HL-60 (cell line): ENCODE results near the gene ITGAL.
"Not testable (repeated sequence)": the region's sequence is repeated elsewhere in the genome, so short reads cannot be mapped to it uniquely, and the experiment has no call there.

Experiments used
- DNase-seq, 2 experiments: peaks; one replicate each; pipeline ENCODE4 v3.0.0-alpha.2; 2010 to 2020; ENCODE audit warnings: low read depth in 1 of 2, low spot score in 1 of 2
- H3K27ac ChIP-seq: fragments of 250-450 bp; sonication (Bioruptor Pico); replicated peaks from 2 replicates; pipeline ENCODE4 v1.5.1; 2020; ENCODE audit warnings: mild to moderate bottlenecking, moderate library complexity
- H3K27me3 ChIP-seq: fragments of 250-450 bp; sonication (Bioruptor Pico); 2 replicates; pipeline ENCODE4 v1.5.1; 2021; ENCODE audit warnings: mild to moderate bottlenecking, moderate library complexity; ENCODE audit not compliant: insufficient read depth, poor library complexity, severe bottlenecking
- H3K4me3 ChIP-seq: replicated peaks from 2 replicates; pipeline ENCODE4 v1.5.1; 2011; ENCODE audit warnings: mild to moderate bottlenecking, control low read depth, low read length; ENCODE audit not compliant: insufficient read depth
- CTCF ChIP-seq: IDR thresholded peaks from one replicate; pipeline ENCODE4 v1.5.1; 2011; ENCODE audit warnings: low read length, control low read depth, inconsistent platforms; ENCODE audit not compliant: insufficient read depth
- GABPA ChIP-seq: IDR thresholded peaks from 2 replicates; pipeline ENCODE4 v1.6.1; 2012; ENCODE audit warnings: low read depth
- POLR2AphosphoS5 ChIP-seq: IDR thresholded peaks from 2 replicates; pipeline ENCODE4 v1.6.1; 2012; ENCODE audit warnings: low read depth
- REST ChIP-seq: IDR thresholded peaks from 2 replicates; pipeline ENCODE4 v1.6.1; 2012; ENCODE audit warnings: low read depth; ENCODE audit not compliant: insufficient replicate concordance
- SPI1 ChIP-seq: IDR thresholded peaks from 2 replicates; pipeline ENCODE4 v1.6.1; 2012; ENCODE audit warnings: low read depth, mild to moderate bottlenecking, borderline replicate concordance

The ITGAL gene

DNA sequence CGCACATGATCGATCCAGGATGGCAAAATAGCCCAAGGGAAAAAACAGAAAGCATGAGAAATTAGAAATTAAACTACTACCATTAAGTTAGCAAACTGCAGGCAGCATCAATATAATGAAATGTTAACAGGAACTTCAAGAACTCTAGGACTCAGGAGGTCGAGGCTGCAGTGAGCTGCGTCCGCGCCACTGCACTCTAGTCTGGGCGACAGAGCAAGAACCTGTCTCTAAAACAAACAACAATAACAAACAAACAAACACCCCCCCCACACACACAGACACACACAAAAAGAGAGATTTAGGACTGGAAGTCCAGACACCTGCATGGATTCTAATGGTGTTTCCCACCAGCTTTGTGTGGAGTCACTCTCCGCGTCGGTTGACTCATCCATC lies 26.3 kb upstream of the ITGAL start:
- Histone ChIP-seq H3K4me3 (no peak overlapping the region), H3K27ac (peak overlapping the region; percentile 97)
- TF ChIP-seq GABPA (no peak; the same call in 1 of the 2 replicates), REST (no peak), POLR2AphosphoS5 (no peak), CTCF (no peak), SPI1 (no peak)

DNA sequence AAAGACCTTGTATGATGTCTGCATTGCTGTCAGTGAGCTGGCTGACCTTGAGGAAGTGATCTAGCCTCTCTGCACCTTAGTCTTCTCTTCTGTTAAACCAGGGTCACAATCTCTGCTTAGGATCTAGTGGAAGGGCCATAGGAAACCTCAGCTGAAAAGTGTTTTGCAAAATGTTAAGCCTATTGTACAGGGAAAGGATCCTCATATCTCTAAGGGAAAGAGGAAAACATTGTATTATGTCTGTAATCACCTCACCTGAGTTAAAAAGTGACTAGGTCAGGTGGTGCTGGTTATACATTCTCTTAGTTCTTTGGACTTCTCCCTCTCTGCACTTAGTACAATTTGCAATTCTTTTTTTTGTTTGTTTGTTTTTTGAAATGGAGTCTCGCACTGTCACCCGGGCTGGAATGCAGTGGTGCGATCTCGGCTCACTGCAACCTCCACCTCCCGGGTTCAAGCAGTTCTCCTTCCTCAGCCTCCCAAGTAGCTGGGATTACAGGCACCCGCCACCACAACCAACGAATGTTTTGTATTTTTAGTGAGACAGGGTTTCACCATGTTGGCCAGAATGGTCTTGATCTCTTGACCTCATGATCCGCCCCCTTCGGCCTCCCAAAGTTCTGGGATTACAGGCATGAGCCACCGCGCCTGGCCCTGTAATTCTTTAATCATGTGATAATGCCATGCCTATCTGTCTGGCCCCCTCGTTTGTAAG lies 24.9 kb upstream of the ITGAL start:
- DNase-seq = no peak
- Histone ChIP-seq H3K27me3 (no peaks in the 10 kb centered on the region), H3K4me3 (no peak overlapping the region), H3K27ac (no peak overlapping the region)
- TF ChIP-seq REST (no peak), GABPA (no peak), SPI1 (no peak; the same call in 1 of the 2 replicates), CTCF (no peak), POLR2AphosphoS5 (no peak)

More for the DNA sequence above, 26.3 kb upstream of the ITGAL start:
- no peak for DNase-seq
- H3K27me3 ChIP-seq = no peaks in the 10 kb centered on the region

GRCh38 chr16:30449116-30449435 lies 23.5 kb upstream of the ITGAL start:
- TF ChIP-seq GABPA (no peak), POLR2AphosphoS5 (no peak), REST (no peak), CTCF (no peak)
- DNase-seq = no peak
- Histone ChIP-seq H3K27ac (no peak overlapping the region), H3K4me3 (no peak overlapping the region), H3K27me3 (no peaks in the 10 kb centered on the region)

- H3K27ac ChIP-seq = peak overlapping the region; percentile 41
- DNase-seq = not testable (repeated sequence)
Measured at GRCh38 chr16:30452709-30453580, 19.6 kb upstream of the ITGAL start.

More at GRCh38 chr16:30452709-30453580, 19.6 kb upstream of the ITGAL start:
- H3K27me3 ChIP-seq, H3K4me3 ChIP-seq: not testable (repeated sequence)
